Inferior parietal cortex (tissue), 1 donor: Measurements from ENCODE around the gene TNFSF13.

Experiments used
- DNase-seq: peaks from one replicate; pipeline ENCODE4 v3.0.0-alpha.2; 2016; ENCODE audit errors: extremely low spot score

Gene TNFSF13, protein sequence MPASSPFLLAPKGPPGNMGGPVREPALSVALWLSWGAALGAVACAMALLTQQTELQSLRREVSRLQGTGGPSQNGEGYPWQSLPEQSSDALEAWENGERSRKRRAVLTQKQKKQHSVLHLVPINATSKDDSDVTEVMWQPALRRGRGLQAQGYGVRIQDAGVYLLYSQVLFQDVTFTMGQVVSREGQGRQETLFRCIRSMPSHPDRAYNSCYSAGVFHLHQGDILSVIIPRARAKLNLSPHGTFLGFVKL

DNA sequence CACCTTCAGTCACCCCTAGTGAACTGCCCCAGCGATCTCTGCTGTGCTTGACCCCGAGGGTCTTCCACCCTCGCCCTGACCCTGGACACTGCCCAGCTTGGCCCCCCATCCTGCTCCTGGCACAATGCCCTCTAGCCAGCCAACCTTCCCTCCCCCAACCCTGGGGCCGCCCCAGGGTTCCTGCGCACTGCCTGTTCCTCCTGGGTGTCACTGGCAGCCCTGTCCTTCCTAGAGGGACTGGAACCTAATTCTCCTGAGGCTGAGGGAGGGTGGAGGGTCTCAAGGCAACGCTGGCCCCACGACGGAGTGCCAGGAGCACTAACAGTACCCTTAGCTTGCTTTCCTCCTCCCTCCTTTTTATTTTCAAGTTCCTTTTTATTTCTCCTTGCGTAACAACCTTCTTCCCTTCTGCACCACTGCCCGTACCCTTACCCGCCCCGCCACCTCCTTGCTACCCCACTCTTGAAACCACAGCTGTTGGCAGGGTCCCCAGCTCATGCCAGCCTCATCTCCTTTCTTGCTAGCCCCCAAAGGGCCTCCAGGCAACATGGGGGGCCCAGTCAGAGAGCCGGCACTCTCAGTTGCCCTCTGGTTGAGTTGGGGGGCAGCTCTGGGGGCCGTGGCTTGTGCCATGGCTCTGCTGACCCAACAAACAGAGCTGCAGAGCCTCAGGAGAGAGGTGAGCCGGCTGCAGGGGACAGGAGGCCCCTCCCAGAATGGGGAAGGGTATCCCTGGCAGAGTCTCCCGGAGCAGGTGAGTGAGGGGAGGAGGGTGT lies at the start of gene TNFSF13:
Gene TNFSF13 (plus strand): TSS at position 207 of the 776 bp plus-strand sequence. CDS start 290 bp downstream, at position 497.
- no peak for DNase-seq

DNA sequence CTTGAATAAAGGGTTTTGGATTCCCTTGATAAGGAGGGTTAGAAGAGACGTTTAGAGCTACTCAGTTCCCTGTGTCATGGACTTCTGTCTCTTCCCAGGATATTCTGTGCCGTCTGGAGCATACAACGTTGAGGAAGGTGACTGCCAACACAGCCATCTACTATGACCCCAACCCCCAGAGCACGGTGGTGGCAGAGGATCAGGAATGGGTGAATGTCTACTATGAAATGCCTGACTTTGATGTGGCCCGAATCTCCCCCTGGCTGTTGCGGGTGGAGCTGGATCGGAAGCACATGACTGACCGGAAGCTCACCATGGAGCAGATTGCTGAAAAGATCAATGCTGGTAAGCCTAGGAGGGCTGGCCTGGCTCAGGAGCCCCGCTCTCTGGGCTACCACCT lies 49.7 kb upstream of the TNFSF13 start:
- no peak for DNase-seq

DNA sequence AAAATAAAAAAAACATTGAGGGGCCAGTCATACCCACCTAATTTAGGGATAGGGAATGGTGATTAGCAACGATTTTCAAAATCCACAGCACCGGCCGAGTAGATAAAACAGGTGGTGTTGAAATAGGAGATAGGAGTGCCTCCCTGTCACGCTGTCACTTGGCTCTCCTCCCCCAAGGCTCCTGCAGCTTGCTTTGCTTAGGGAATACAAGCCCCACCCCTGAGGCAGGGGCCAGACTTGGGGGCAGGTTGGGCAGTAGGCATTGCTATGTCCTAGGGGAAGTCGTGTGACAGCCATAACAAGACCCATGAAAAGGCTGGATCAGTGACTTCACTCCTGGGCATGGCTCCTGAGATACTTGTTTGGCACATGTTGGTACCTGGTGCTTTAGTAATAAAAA lies 48.6 kb upstream of the TNFSF13 start:
- no peak for DNase-seq

DNA sequence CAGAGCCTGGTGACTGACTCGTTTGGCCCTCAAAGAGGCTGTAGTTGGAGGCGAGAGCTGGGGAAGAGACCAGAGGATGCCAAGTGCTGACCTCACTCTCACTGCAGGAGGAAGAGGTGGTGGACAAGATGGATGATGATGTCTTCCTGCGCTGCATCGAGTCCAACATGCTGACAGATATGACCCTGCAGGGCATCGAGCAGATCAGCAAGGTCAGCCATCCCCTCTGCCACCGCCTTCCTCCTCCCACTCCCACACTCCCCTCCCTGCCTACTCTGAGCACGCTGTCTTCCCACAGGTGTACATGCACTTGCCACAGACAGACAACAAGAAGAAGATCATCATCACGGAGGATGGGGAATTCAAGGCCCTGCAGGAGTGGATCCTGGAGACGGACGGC lies 47.4 kb upstream of the TNFSF13 start:
- DNase-seq = no peak

DNA sequence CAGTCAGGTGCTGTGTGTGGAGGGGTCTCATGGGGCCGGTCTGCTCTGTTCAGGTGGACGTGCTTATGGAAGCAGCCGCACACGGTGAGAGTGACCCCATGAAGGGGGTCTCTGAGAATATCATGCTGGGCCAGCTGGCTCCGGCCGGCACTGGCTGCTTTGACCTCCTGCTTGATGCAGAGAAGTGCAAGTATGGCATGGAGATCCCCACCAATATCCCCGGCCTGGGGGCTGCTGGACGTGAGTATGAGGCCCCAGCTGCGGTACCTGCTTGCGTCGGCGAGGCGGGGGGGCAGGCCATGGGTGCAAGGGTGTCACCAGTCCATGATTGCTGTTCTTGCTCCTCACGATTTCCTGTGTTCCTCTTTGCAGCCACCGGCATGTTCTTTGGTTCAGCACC lies 46.4 kb upstream of the TNFSF13 start:
- no peak for DNase-seq

DNA sequence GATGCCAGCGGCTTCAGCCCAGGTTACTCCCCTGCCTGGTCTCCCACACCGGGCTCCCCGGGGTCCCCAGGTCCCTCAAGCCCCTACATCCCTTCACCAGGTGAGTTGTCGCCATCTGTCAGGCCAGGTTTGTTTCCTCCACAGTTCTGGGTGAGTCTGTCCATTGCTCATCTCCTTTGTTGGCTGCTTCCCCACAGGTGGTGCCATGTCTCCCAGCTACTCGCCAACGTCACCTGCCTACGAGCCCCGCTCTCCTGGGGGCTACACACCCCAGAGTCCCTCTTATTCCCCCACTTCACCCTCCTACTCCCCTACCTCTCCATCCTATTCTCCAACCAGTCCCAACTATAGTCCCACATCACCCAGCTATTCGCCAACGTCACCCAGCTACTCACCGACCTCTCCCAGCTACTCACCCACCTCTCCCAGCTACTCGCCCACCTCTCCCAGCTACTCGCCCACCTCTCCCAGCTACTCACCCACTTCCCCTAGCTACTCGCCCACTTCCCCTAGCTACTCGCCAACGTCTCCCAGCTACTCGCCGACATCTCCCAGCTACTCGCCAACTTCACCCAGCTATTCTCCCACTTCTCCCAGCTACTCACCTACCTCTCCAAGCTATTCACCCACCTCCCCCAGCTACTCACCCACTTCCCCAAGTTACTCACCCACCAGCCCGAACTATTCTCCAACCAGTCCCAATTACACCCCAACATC lies 45.6 kb upstream of the TNFSF13 start:
- no peak for DNase-seq

DNA sequence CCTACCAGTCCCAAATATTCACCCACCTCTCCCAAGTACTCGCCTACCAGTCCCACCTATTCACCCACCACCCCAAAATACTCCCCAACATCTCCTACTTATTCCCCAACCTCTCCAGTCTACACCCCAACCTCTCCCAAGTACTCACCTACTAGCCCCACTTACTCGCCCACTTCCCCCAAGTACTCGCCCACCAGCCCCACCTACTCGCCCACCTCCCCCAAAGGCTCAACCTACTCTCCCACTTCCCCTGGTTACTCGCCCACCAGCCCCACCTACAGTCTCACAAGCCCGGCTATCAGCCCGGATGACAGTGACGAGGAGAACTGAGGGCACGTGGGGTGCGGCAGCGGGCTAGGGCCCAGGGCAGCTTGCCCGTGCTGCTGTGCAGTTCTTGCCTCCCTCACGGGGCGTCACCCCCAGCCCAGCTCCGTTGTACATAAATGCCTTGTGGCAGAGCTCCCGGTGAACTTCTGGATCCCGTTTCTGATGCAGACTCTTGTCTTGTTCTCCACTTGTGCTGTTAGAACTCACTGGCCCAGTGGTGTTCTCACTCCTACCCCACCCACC lies 44.6 kb upstream of the TNFSF13 start:
- DNase-seq = no peak

DNA sequence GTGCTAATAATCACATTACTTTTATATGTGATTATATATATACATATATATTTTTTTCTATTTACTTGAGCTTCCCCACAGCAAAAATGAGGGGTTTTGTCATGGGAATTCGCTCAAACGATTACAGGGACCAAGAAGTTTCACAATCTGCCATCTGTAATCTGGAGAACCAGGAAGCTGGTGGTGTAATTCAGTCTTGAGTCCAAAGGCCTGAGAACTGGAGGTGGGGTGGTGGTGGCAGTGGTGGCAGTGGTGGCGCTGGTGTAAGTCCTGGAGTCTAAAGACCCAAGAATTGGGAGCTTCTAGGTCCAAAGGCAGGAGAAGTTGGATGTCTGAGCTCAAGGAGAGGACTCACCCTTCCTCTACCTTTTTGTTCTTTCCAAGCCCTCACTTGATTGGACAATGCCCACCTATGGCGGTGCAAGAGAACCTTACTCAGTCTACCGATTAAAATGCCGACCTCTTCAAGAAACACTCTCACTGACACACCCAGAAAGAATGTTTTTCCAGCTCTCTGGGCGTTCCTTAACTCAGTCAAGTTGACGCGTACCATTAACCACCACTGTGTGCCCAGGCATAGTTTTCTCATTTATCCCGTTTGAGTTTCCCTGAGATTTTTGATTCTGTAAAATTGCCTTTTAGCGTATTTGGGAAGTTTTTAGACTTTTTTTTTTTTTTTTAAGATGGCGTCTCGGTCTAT lies 42.5 kb upstream of the TNFSF13 start:
- no peak for DNase-seq

DNA sequence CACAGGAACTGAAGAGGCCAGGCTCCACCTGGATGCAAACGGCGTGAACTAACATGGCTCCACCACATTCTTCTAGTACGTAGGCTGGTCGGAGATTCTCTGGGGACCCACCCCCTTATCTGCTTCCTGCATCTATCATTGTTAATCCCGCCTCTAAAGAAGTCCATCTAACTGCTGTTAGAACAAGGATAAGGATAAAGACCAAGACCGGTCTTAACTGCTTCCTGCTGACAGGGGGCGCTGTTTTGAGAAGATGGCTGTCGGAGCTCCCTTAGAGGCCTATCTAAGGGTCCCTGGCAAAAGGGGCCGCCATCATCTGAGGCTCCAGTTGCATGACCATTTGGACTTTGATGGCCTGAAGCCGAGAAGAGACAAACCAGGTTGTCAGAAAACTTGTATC lies 35.5 kb upstream of the TNFSF13 start:
- no peak for DNase-seq

DNA sequence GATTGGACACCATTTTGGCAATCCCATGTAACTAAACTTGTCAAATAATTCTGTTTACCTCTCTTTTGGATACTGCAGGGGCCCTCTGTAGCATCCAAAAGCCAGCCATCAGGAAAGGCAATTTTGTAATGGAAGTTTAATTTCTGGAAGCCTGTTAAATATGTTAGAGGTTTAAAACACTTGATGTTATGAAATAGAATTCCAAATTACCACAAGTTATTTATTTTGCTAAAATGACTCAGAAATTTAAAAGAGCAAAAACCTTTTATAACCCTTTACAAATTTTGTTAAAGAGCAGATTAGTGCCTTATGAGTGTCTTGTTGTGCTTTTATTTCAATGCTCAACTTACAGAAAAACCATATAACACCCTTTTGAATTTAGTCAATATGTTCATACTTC lies 29.7 kb upstream of the TNFSF13 start:
- DNase-seq = no peak

DNA sequence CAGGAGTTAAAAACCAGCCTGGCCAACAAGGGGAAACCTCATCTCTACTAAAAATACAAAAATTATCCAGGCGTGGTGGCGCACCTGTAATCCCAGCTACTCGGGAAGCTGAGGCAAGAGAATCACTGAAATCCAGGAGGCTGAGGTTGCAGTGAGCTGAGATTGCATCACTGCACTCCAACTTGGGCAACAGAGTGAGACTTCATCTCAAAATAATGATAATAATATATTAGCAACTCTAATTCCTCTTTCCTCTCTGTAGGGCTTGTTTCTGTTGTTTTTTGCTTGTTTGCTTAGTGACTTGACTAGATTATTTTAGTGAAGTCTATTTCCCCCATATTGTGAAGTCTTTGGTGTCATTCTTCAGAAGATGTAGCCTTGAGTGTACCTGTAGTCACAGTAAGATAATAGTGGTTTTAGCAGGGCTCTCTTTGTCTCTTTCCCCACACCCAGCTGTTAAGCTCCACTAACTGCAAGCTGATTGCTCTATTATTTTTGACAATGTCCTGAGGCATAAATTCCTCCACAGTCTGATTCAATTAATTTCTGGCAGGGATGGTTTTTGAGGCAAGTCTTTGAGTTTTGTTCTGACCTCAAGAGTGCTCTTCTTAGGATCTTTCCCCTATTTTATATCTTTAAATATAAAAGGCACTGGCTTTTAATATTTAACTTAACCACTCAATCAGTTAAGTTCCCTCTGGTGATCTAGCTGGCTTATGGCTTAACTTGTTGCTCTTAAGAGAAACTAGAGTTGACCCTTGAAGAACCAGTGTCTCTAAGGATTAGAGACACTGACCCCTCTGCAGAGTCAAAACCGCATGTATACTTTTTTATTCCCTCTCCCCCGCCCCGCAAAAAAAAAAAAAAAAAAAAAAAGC lies 28.3 kb upstream of the TNFSF13 start:
- DNase-seq = no peak

DNA sequence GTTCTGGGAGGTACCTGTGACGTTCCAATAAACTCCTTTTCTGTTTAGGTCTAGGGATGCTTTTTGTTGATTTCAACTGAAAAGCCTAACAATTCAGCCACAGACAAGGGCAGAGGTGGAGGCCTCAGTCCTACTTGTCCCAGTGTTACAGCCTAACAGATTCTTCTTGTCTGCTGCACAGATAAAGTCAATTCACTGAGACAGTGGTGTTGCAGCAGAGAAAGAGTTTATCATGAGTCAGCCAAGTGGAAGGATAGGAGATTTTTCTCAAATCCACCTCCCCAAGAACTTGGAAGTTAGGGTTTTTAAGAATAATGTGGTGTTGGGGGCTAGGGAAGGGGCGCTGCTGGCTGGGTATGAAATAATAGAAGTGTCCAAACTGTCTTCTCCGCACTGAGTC lies 20.5 kb upstream of the TNFSF13 start:
- DNase-seq = no peak

DNA sequence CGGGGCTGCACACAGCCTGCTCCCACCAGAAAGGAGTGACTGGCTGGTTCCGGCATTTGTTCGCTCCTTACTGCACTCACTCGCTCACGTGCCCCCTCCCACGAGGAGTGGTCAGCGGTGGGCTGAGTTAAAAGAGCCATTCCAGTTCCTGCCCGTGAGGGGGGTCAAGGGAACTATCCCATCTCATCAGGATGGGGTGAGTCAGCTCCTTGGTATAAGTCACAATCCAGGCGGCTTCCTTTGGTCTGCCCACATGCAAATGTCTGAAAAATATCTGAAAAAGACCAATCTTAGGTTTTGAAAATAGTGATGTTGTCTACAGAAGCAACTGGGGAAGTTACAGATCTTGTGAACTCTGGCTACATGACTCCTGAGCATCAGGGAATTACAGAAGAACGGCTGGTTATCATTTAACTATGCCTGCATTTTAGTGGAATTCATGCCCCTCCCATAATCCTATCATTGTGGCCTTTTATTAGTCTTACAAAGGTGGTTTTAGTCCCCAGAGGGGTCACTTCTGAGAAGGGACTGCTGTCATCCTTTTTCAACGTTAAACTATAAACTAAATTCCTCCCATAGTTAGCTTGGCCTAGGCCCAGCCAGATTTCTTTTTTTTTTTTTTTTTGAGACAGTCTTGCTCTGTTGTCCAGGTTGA lies 19.5 kb upstream of the TNFSF13 start:
- DNase-seq = no peak

DNA sequence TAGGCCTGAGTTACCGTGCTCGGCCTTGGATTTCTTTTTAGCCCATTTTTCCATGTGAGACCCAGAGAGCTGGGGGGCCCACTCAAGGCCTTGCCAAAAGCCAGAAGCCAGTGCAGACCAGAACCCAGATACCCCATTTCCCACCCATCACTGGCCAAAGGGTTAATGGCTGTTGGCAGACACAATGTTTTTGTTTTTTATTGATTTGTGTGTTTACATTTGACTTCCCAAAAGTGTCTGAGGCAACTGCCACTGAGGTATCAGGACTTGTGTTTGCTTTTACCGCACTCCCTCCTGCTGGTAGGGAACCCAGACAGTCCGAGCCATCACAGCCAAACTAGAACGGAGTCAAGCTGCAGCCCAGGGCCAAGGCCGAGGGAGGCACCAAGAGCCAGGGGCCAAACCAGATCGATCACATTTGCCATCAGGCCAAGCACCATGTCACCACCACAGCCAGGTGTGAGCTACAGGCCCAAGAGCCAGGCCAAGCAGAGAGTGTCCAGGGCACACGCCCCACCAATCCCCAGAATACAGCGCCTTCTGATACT lies 17.4 kb upstream of the TNFSF13 start:
- DNase-seq = no peak

DNA sequence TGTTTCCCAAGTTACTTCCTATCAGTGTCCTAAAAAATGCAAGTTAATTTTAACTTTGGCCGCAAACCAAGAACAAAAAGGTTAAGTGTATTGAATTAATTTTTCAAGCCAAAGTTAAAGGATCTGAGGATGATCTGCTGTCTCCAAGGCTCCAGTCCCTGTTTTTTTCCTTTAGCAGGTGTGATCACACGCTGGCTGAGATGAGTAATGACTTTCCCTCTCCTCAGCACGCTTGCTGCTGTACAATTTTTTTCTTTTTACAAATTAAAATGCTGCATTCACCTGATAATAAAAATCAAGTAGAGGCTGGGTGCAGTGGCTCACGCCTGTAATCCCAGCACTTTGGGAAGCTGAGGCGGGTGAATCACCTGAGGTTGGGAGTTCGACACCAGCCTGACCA lies 13.6 kb upstream of the TNFSF13 start:
- DNase-seq = no peak

DNA sequence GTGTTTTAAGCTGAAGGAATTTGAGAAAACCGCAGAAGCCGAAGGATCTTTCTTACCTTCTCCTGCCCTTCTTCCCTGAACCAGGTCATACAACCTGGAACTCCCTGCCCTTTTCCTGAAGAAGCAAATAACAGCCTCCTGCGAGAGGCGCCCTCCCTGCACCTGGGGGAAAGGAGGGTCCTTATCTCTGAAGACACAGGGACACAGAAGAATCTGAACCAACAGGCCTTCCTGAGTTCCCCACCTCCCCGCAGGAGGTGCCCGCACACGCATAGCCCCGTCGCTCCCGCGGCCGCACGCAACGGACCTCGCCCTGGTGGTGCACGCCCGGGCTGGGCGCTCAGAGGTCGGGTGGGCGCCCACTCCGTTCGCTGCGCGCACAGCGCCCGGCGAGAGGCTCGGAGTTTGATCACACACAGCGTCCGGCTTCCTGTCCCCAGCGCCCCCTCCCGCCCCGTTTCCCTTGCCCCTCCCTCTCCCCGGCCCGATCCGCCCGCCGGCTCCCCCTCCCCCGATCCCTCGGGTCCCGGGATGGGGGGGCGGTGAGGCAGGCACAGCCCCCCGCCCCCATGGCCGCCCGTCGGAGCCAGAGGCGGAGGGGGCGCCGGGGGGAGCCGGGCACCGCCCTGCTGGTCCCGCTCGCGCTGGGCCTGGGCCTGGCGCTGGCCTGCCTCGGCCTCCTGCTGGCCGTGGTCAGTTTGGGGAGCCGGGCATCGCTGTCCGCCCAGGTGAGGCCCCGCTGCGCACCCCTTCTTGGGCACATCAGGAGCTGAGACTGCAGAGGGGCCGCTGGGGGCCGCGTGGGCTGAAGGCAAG lies 9.8 kb upstream of the TNFSF13 start, which contains the start of gene TNFSF12:
Gene TNFSF12 (plus strand): TSS at position 474 of the 816 bp plus-strand sequence. CDS start 96 bp downstream, at position 570.
- peak; percentile 12 for DNase-seq

DNA sequence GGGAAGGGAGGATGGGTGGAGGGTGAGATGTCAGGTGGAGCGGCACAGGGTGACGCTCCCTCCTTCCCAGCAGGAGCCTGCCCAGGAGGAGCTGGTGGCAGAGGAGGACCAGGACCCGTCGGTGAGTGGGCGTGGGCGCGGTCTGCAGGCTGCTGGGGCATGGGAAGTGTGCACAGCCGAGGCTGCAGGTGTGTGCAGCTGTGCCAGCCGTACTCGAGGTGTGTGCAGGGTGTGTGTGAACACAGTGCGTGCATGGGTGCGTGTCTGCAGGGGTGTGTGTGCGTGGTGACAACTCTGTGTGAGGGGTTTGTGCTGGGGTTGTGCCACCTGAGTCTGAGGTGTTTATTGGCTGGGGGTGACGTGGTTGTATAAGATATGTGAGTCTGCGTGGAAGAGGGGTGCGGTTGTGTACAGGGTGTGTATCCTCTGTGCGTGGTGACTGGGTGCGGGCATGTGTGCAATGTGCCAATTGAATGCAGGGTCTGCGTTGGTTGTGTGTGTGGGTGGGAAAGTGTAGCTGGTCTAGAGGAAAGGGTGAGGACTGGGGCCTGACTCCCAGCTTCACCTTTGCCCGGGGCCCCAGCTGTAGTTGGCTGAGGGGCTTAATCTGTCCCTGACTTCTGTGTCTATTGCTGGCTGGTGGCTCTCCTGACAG lies 9.0 kb upstream of the TNFSF13 start:
- DNase-seq = no peak

DNA sequence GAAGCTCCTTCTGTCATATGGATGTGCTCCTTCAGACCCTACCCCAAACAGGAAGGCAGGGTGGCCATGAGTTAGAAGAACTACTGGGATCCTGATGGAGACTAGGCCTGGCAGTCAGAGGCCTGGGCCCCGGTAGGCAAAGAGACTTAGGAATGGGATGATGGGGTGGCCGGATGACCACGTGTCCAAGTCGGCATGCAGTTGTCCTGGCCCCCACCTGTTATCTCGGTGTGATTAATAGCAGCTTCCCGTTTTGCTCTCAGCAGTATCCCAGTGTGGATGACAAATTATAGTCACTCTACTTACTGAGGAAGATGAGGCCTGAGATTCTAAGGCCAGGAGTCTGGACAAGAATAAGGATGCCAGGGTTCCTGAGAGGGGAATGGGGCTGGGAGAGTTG lies 8.2 kb upstream of the TNFSF13 start:
- no peak for DNase-seq
